Heart left ventricle (tissue), 13 donors: Measurements from ENCODE around the gene CACNA2D1.

Experiments used
- POLR2A ChIP-seq, 2 donors: fragments of 450-650 bp; IDR thresholded peaks; one replicate each; pipeline ENCODE4 v1.6.1; 2017; ENCODE audit warnings: antibody characterized with exemption in 2 of 2, mild to moderate bottlenecking in 2 of 2, moderate library complexity in 2 of 2
- TF ChIP-seq, protein P1 (sequence below), 12 donors: fragments of 200-600 bp; sonication (generic) in 4 of 12; IDR thresholded peaks; one replicate each; pipeline versions ENCODE4 v1.5.0 to v1.8.0; 2018 to 2022; ENCODE audit warnings: antibody characterized with exemption in 12 of 12, mild to moderate bottlenecking in 5 of 12
- donor health status: ischemic (EF 13 %, LVEDD 7.1; RV severe dilation, severe dysfunction).
- donor health status: DM: no; HTN: yes; CAD: no.
- donor health status: DM: no; HTN: no; CAD: no.
- donor health status: ischemic (EF 25% LVEDD 6.9; RV normal size, moderate dysfunction).
- donor health status: ischemic (EF 25% LVEDD 5.7; RV mildly dilated, moderate dysfunction).
- donor health status: ischemic (EF 35%, LVEDD 5.7; RV mildly dilated, moderate dysfunction).
- donor health status: nonischemic (EF 11% LVEDD 7.7; RV severe dilation, severe dysfunction).
- donor health status: DM: yes; HTN: yes; CAD: no.
- donor health status: PGD.
- donor health status: ischemic (EF 29% LVEDD 5.4; RV normal size, mild dysfunction).
- donor health status: nonischemic (EF 23%, LVEDD 6.1; RV moderate dilation, normal function).

DNA sequence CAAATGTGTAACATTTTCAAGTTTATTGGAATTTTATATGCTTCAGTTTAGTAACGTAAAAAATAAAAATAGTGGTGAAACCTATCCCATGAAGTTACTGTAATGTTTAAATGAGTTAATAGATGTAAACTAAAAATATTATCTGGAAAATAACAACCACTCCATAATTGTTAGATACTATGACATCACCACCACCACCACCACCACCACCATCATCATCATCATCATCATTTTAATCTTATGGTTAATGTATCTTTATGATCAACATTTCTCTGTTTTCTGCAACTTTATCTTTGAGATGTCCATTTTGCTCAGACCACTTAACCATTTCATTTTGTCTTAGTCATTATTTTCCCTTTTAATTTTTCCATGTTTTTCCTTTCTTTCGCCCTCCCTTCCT lies 23.4 kb upstream of the CACNA2D1 start:
- no peak for TF ChIP-seq POLR2A (IDR thresholded peaks at IDR 0.05)
- TF ChIP-seq, protein P1, sequence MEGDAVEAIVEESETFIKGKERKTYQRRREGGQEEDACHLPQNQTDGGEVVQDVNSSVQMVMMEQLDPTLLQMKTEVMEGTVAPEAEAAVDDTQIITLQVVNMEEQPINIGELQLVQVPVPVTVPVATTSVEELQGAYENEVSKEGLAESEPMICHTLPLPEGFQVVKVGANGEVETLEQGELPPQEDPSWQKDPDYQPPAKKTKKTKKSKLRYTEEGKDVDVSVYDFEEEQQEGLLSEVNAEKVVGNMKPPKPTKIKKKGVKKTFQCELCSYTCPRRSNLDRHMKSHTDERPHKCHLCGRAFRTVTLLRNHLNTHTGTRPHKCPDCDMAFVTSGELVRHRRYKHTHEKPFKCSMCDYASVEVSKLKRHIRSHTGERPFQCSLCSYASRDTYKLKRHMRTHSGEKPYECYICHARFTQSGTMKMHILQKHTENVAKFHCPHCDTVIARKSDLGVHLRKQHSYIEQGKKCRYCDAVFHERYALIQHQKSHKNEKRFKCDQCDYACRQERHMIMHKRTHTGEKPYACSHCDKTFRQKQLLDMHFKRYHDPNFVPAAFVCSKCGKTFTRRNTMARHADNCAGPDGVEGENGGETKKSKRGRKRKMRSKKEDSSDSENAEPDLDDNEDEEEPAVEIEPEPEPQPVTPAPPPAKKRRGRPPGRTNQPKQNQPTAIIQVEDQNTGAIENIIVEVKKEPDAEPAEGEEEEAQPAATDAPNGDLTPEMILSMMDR (IDR thresholded peaks at IDR 0.05) = no peak
